Measurements from ENCODE around the gene OASL.
A peak's percentile ranks its signal among the peaks of the same experiment; 100 is the strongest.

The OASL gene

GRCh38 chr12:121015825-121016766 is 22.9 kb downstream of the OASL start, which contains the start of gene C12orf43 (continued):
- TF ChIP-seq, protein P1, sequence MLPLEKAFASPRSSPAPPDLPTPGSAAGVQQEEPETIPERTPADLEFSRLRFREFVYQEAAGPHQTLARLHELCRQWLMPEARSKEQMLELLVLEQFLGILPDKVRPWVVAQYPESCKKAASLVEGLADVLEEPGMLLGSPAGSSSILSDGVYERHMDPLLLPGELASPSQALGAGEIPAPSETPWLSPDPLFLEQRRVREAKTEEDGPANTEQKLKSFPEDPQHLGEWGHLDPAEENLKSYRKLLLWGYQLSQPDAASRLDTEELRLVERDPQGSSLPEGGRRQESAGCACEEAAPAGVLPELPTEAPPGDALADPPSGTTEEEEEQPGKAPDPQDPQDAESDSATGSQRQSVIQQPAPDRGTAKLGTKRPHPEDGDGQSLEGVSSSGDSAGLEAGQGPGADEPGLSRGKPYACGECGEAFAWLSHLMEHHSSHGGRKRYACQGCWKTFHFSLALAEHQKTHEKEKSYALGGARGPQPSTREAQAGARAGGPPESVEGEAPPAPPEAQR (tag by site-specific recombination; IDR thresholded peaks at IDR 0.05), result 0 out of 2 replicates have a peak, but pooled peaks have one; percentile 3
- TF ChIP-seq, protein P2, sequence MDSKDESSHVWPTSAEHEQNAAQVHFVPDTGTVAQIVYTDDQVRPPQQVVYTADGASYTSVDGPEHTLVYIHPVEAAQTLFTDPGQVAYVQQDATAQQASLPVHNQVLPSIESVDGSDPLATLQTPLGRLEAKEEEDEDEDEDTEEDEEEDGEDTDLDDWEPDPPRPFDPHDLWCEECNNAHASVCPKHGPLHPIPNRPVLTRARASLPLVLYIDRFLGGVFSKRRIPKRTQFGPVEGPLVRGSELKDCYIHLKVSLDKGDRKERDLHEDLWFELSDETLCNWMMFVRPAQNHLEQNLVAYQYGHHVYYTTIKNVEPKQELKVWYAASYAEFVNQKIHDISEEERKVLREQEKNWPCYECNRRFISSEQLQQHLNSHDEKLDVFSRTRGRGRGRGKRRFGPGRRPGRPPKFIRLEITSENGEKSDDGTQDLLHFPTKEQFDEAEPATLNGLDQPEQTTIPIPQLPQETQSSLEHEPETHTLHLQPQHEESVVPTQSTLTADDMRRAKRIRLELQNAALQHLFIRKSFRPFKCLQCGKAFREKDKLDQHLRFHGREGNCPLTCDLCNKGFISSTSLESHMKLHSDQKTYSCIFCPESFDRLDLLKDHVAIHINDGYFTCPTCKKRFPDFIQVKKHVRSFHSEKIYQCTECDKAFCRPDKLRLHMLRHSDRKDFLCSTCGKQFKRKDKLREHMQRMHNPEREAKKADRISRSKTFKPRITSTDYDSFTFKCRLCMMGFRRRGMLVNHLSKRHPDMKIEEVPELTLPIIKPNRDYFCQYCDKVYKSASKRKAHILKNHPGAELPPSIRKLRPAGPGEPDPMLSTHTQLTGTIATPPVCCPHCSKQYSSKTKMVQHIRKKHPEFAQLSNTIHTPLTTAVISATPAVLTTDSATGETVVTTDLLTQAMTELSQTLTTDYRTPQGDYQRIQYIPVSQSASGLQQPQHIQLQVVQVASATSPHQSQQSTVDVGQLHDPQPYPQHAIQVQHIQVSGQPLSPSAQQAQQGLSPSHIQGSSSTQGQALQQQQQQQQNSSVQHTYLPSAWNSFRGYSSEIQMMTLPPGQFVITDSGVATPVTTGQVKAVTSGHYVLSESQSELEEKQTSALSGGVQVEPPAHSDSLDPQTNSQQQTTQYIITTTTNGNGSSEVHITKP (tag by site-specific recombination; IDR thresholded peaks at IDR 0.05), result peak; percentile 51; the same call in 1 of the 2 replicates
- TF ChIP-seq SP3 (tag by site-specific recombination; IDR thresholded peaks at IDR 0.05), result peak; percentile 79
- no peak for TF ChIP-seq ZNF239 (tag by site-specific recombination; IDR thresholded peaks at IDR 0.05)
- TF ChIP-seq ZNF16 (tag by site-specific recombination; IDR thresholded peaks at IDR 0.05; ENCODE audit: low read depth), result peak; percentile 29; the same call in 1 of the 2 replicates
- no peak for TF ChIP-seq MYNN (tag by site-specific recombination; IDR thresholded peaks at IDR 0.05; ENCODE audit: borderline replicate concordance)
- 0 out of 2 replicates have a peak, but pooled peaks have one; percentile 38 for TF ChIP-seq KLF8 (tag by site-specific recombination; IDR thresholded peaks at IDR 0.05)
- TF ChIP-seq ZNF24 (tag by site-specific recombination; IDR thresholded peaks at IDR 0.05), result no peak
- peak; percentile 81 for TF ChIP-seq ZBTB20 (tag by site-specific recombination; IDR thresholded peaks at IDR 0.05)
- TF ChIP-seq, protein P3, sequence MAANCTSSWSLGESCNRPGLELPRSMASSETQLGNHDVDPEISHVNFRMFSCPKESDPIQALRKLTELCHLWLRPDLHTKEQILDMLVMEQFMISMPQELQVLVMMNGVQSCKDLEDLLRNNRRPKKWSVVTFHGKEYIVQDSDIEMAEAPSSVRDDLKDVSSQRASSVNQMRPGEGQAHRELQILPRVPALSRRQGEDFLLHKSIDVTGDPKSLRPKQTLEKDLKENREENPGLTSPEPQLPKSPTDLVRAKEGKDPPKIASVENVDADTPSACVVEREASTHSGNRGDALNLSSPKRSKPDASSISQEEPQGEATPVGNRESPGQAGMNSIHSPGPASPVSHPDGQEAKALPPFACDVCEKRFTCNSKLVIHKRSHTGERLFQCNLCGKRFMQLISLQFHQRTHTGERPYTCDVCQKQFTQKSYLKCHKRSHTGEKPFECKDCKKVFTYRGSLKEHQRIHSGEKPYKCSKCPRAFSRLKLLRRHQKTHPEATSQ (tag by site-specific recombination; IDR thresholded peaks at IDR 0.05), result no peak
- peak; percentile 73; the same call in 1 of the 2 replicates for TF ChIP-seq ZNF2 (tag by site-specific recombination; IDR thresholded peaks at IDR 0.05)
- no peak for TF ChIP-seq ZNF266 (tag by site-specific recombination; IDR thresholded peaks at IDR 0.05; ENCODE audit: low read depth)

- peaks cover 11 to 45% of the 10 kb centered on the region in 2 experiments; a peak in 2 of 3 replicates for H3K36me3 ChIP-seq (ENCODE audit: control insufficient read depth in 2 of 2, insufficient read depth in 1 of 2, low read length in 2 of 2)
- no peak for TF ChIP-seq ZNF221 (tag by site-specific recombination; IDR thresholded peaks at IDR 0.05; ENCODE audit: borderline replicate concordance)
- TF ChIP-seq, protein P4, sequence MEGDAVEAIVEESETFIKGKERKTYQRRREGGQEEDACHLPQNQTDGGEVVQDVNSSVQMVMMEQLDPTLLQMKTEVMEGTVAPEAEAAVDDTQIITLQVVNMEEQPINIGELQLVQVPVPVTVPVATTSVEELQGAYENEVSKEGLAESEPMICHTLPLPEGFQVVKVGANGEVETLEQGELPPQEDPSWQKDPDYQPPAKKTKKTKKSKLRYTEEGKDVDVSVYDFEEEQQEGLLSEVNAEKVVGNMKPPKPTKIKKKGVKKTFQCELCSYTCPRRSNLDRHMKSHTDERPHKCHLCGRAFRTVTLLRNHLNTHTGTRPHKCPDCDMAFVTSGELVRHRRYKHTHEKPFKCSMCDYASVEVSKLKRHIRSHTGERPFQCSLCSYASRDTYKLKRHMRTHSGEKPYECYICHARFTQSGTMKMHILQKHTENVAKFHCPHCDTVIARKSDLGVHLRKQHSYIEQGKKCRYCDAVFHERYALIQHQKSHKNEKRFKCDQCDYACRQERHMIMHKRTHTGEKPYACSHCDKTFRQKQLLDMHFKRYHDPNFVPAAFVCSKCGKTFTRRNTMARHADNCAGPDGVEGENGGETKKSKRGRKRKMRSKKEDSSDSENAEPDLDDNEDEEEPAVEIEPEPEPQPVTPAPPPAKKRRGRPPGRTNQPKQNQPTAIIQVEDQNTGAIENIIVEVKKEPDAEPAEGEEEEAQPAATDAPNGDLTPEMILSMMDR (tag by site-specific recombination; IDR thresholded peaks at IDR 0.05), result 0 out of 2 replicates have a peak, but pooled peaks have one; percentile 12
- no peak for TF ChIP-seq YY1 (tag by site-specific recombination; IDR thresholded peaks at IDR 0.05)
- TF ChIP-seq ZNF214 (tag by site-specific recombination; IDR thresholded peaks at IDR 0.05; ENCODE audit: borderline replicate concordance), result no peak
- no peak for TF ChIP-seq ZSCAN30 (tag by site-specific recombination; IDR thresholded peaks at IDR 0.05)
- peak; percentile 63; the same call in 1 of the 2 replicates for TF ChIP-seq ZNF660 (tag by site-specific recombination; IDR thresholded peaks at IDR 0.05)
- no peak for TF ChIP-seq ZBTB21 (tag by site-specific recombination; IDR thresholded peaks at IDR 0.05)
- TF ChIP-seq ZNF2 (tag by site-specific recombination; IDR thresholded peaks at IDR 0.05), result no peak
- TF ChIP-seq ZSCAN4 (tag by site-specific recombination; IDR thresholded peaks at IDR 0.05), result no peak
- ChIA-PET POLR2A (no interaction called here), CTCF (interaction anchor here (0.5 to 2.3 kb wide), 3 partner anchors 9 to 280 kb away, joined by 3 to 10 read pairs (median 4); no protein-coding TSS in a partner anchor)
- H3K4me1 ChIP-seq (ENCODE audit: control insufficient read depth, insufficient read depth, low read length), result no peaks in the 10 kb centered on the region
- H3K27ac ChIP-seq (ENCODE audit: extremely low read depth, low read depth, low read length), result no peak overlapping the region
- H3K9me3 ChIP-seq (ENCODE audit: control insufficient read depth, insufficient read depth, low read depth, low read length), result no peaks in the 10 kb centered on the region
- no peak overlapping the region for H3K4me3 ChIP-seq (ENCODE audit: low read depth, low read length)
These were observed 25.3 kb downstream of the OASL start for GRCh38 chr12:121013715-121014114.

Data from HEK293 (cell line).